ENCODE measurements around the gene EEA1.

EEA1 gene

DNA sequence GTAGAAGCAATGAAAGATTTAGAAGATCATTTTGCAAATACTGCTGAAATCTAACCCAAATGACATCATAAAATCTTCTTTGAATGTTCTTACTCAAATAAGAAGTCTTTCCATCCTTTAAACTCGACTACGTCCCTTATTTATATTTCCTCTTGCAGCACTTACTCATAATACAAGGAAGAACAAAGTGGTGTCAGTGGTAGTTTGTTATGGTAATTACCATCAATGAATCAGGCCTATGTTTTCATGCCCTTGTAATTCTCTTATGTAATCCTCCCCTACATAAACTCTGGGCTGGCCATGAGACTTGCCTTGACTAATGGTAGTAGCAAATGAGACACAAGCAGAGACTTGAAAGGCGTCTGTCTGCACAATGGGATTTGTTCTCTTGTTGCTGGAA is 17.0 kb downstream of the EEA1 start:
- TF ChIP-seq, protein P1, sequence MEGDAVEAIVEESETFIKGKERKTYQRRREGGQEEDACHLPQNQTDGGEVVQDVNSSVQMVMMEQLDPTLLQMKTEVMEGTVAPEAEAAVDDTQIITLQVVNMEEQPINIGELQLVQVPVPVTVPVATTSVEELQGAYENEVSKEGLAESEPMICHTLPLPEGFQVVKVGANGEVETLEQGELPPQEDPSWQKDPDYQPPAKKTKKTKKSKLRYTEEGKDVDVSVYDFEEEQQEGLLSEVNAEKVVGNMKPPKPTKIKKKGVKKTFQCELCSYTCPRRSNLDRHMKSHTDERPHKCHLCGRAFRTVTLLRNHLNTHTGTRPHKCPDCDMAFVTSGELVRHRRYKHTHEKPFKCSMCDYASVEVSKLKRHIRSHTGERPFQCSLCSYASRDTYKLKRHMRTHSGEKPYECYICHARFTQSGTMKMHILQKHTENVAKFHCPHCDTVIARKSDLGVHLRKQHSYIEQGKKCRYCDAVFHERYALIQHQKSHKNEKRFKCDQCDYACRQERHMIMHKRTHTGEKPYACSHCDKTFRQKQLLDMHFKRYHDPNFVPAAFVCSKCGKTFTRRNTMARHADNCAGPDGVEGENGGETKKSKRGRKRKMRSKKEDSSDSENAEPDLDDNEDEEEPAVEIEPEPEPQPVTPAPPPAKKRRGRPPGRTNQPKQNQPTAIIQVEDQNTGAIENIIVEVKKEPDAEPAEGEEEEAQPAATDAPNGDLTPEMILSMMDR (IDR thresholded peaks at IDR 0.05) = no peak
- no peak for DNase-seq (ENCODE audit: low spot score)
- H3K4me3 ChIP-seq = no peak overlapping the region
- H3K27ac ChIP-seq = no peak overlapping the region

DNA sequence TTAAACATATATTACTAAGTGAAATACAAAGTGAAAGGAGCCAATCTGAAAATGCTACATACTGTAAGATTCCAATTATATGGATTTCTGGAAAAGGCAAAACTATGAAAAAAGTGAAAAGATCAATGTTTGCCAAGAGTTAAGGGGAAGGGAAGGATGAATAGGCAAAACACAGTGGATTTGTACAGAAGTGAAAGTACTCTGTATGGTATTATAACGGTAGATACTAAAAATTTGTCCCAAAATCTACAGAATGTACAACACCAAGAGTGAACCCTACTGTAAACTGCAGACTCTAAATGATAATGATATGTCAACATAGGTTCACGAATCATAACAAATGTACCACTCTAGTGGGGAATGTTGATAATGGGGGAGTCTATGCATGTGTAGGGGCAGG is 17.8 kb downstream of the EEA1 start:
- TF ChIP-seq, protein P1 (IDR thresholded peaks at IDR 0.05) = no peak
- Histone ChIP-seq H3K27ac (no peak overlapping the region), H3K4me3 (no peak overlapping the region)
- DNase-seq (ENCODE audit: low spot score) = no peak

DNA sequence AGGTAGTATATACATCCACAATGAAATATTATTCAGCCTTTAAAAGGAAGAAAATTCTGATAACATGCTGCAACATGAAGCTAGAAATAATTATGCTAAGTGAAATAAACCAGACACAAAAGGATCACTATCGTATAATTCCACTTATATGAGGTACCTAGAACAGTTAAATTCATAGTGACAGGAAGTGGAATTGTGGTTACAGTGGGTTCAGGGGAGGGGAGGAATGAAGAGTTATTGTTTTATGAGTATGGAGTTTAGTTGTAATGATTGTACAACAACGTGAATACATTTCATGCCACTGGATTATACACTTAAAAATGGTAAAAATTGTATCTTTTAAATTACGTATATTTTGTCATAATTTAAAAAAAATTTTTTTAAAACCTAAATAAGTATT is 21.0 kb downstream of the EEA1 start:
- Histone ChIP-seq H3K4me3 (no peak overlapping the region), H3K27ac (no peak overlapping the region)
- DNase-seq (ENCODE audit: low spot score) = no peak
- TF ChIP-seq, protein P1 (IDR thresholded peaks at IDR 0.05) = no peak

DNA sequence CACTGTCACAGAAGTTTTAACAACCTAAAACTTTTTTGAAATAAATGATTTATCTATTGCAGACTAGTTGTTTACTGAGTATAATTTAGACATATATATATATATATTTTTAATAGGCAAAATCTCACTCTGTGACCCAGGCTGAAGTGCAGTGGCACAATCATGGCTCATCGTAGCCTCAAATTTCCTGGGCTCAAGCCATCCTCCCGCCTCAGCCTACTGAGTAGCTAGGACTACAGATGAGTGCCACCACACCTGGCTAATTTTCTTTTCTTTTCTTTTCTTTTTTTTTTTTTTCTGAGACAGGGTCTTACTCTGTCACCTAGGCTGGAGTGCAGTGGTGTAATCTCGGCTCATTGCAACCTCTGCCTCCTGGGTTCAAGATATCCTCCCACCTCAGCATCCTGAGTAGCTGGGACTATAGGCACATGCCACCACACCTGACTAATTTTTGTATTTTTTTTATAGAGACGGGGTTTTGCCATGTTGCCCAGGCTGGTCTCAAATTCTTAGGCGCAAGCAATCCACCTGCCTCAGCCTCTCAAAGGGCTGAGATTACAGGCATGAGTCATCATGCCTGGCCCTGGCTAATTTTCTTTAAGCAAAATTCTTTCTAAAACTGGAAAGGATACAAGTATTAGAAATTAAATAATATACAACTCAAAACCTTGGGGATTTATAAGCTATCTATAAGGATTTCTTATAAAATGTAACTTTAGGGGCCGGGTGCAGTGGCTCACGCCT is 23.1 kb downstream of the EEA1 start:
- no peak overlapping the region for H3K4me3 ChIP-seq
- no peak overlapping the region for H3K27ac ChIP-seq
- no peak for DNase-seq (ENCODE audit: low spot score)
- TF ChIP-seq, protein P1 (IDR thresholded peaks at IDR 0.05) = no peak

DNA sequence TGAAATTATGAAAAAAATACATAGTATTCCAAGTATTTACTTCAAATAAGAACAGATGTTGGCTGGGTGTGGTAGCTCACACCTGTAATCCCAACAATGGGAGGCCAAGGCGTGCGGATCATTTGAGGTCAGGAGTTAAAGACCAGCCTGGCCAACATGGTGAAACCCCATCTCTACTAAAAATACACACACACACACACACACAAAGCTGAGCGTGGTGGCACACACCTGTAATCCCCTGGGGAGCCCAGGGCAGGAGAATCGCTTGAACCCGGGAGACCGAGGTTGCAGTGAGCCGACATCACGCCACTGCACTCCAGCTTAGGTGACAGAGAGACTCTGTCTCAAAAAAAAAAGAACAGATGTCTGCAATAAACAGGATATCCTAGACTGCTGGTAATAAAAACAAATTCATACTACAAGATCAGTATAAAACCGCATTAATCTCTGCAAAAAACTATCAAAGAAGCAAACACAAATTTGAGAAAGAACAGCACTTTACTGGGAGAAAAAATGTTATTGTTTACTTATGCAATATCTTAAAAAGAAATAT is 23.8 kb downstream of the EEA1 start:
- Histone ChIP-seq H3K4me3 (no peak overlapping the region), H3K27ac (no peak overlapping the region)
- TF ChIP-seq, protein P1 (IDR thresholded peaks at IDR 0.05) = no peak
- no peak for DNase-seq (ENCODE audit: low spot score)

DNA sequence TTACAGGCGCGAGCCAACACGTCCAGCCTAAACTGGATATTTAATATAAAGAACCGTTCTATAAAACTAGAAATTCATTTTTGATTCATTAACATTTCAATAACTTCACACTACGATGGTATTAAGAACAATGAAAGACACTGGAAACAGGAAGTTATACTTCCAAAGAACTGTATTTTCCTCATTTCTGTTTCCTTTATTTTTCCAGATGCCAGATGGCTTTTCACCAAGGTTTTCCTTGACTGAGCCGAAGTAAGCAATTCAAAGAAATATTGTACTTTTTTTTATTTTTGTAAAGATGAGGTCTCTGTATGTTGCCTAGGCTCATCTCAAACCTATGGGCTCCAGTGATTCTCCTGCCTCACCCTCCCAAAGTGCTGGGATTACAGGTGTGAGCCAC is 28.2 kb downstream of the EEA1 start:
- H3K27ac ChIP-seq = peak overlapping the region in 1 of 2 donors; percentile 20

More for the DNA sequence above, 28.2 kb downstream of the EEA1 start:
- TF ChIP-seq, protein P1 (IDR thresholded peaks at IDR 0.05) = no peak
- H3K4me3 ChIP-seq = no peak overlapping the region
- DNase-seq (ENCODE audit: low spot score) = no peak

Measured in coronary artery (tissue), 2 donors.